SJSA1 (cell line): ENCODE results near the gene CD55. TPM values are rescaled to one million over a fixed set of nuclear protein-coding genes. Genes with fewer than 3 reads are reported as not detected.

Experiments
- DNase-seq, 2 experiments: peaks; one replicate each; pipeline ENCODE4 v3.0.0-alpha.2; 2015 to 2020; ENCODE audit warnings: low spot score in 2 of 2, low read depth in 1 of 2
- H3K27ac ChIP-seq: fragments of 250-450 bp; sonication (Bioruptor Pico); 2 replicates; pipeline ENCODE4 v1.5.1; 2020; ENCODE audit warnings: mild to moderate bottlenecking, moderate library complexity
- H3K27me3 ChIP-seq: fragments of 250-450 bp; sonication (Bioruptor Pico); replicated peaks from 2 replicates; pipeline ENCODE4 v1.5.1; 2020; ENCODE audit warnings: mild to moderate bottlenecking, moderate library complexity
- H3K36me3 ChIP-seq: fragments of 250-450 bp; sonication (Bioruptor Pico); 2 replicates; pipeline ENCODE4 v1.5.1; 2020; ENCODE audit warnings: mild to moderate bottlenecking
- H3K4me1 ChIP-seq: fragments of 250-450 bp; sonication (Bioruptor Pico); replicated peaks from 2 replicates; pipeline ENCODE4 v1.6.1; 2021; ENCODE audit warnings: mild to moderate bottlenecking
- H3K4me3 ChIP-seq: fragments of 250-450 bp; sonication (Bioruptor Pico); 2 replicates; pipeline ENCODE4 v1.5.1; 2020; ENCODE audit warnings: mild to moderate bottlenecking
- H3K9me3 ChIP-seq: fragments of 250-450 bp; sonication (Bioruptor Pico); replicated peaks from 2 replicates; pipeline ENCODE4 v1.5.1; 2020; ENCODE audit warnings: mild to moderate bottlenecking
- total RNA-seq: library from RNA; depleted of rRNA; stranded (reverse); fragments of >200 nt; shearing (Covaris generic); gene quantifications from 2 replicates; pipeline ENCODE4 v1.2.3, GENCODE V29; 2014

CD55 gene
- total RNA-seq, 1 experiment from 2014 or later: 48.7 TPM

GRCh38 chr1:207345644-207346477 is 24.4 kb downstream of the CD55 start:
- H3K36me3 ChIP-seq: peaks cover 15% of the 10 kb centered on the region; the same call in 1 of the 2 replicates
- no peak for DNase-seq
- H3K27me3 ChIP-seq: no peaks in the 10 kb centered on the region
- H3K4me1 ChIP-seq: peaks cover 7% of the 10 kb centered on the region; the same call in 1 of the 2 replicates
- no peak overlapping the region for H3K4me3 ChIP-seq
- H3K27ac ChIP-seq: no peak overlapping the region
- H3K9me3 ChIP-seq: no peaks in the 10 kb centered on the region

GRCh38 chr1:207346513-207346912 is 25.0 kb downstream of the CD55 start:
- Histone ChIP-seq H3K9me3 (no peaks in the 10 kb centered on the region), H3K27me3 (no peaks in the 10 kb centered on the region), H3K36me3 (peaks cover 15% of the 10 kb centered on the region; the same call in 1 of the 2 replicates), H3K27ac (no peak overlapping the region), H3K4me3 (no peak overlapping the region), H3K4me1 (peaks cover 7% of the 10 kb centered on the region; the same call in 1 of the 2 replicates)
- no peak for DNase-seq

DNA sequence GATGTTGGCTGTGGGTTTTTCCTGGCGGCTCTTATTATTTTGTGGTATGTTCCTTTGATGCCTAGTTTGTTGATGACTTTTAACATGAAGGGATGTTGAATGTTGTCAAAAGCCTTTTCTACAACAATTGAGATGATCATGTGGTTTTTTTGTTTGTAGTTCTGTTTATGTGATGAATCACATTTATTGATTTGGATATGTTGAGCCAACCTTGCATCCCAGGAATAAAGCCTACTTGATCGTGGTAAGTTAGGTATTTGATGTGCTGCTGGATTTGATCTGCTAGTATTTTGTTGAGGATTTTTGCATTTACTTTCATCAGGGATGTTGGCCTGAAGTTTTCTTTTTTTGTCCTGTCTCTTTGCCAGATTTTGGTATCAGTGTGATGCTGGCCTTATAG is 28.5 kb downstream of the CD55 start:
- H3K4me3 ChIP-seq: no peak overlapping the region

DNA sequence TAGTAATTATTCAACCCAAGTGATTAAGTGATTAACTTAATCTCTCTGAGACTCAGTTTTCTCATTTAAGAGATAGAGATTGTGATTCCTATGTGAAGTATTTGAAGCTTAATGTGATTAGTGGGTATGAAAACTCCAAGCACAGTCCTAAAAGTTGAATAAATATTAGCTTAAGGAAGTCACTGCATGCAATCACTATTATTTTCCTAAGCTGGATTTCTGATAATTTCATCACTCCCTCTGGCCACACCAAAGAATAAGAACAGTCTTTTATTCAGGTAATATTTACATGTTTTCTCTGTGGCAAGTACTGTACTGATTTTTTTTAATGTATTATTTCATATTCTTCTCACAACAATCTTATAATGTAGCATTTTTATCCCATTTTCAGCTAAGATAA is 31.1 kb downstream of the CD55 start:
- H3K4me1 ChIP-seq: no peaks in the 10 kb centered on the region
- no peak overlapping the region for H3K27ac ChIP-seq
- H3K4me3 ChIP-seq: no peak overlapping the region
- H3K36me3 ChIP-seq: peaks cover 13% of the 10 kb centered on the region; the same call in 1 of the 2 replicates
- no peaks in the 10 kb centered on the region for H3K9me3 ChIP-seq
- no peak for DNase-seq
- H3K27me3 ChIP-seq: no peaks in the 10 kb centered on the region

More for the DNA sequence above, 28.5 kb downstream of the CD55 start:
- H3K36me3 ChIP-seq: peaks cover 15% of the 10 kb centered on the region; the same call in 1 of the 2 replicates
- H3K27ac ChIP-seq: no peak overlapping the region
- H3K4me1 ChIP-seq: no peaks in the 10 kb centered on the region
- no peak for DNase-seq
- no peaks in the 10 kb centered on the region for H3K9me3 ChIP-seq
- no peaks in the 10 kb centered on the region for H3K27me3 ChIP-seq

- no peak overlapping the region for H3K4me3 ChIP-seq
- H3K27me3 ChIP-seq: no peaks in the 10 kb centered on the region
- no peak for DNase-seq
- peaks cover 2% of the 10 kb centered on the region; the same call in 1 of the 2 replicates for H3K36me3 ChIP-seq
- no peaks in the 10 kb centered on the region for H3K4me1 ChIP-seq
- H3K9me3 ChIP-seq: no peaks in the 10 kb centered on the region
- no peak overlapping the region for H3K27ac ChIP-seq
These were observed 33.6 kb downstream of the CD55 start for GRCh38 chr1:207355060-207355459.

GRCh38 chr1:207355513-207356295 is 34.2 kb downstream of the CD55 start:
- H3K9me3 ChIP-seq: no peaks in the 10 kb centered on the region
- no peak overlapping the region for H3K4me3 ChIP-seq
- no peaks in the 10 kb centered on the region for H3K4me1 ChIP-seq
- no peaks in the 10 kb centered on the region for H3K27me3 ChIP-seq
- no peak for DNase-seq
- H3K36me3 ChIP-seq: no peaks in the 10 kb centered on the region
- no peak overlapping the region for H3K27ac ChIP-seq

- Histone ChIP-seq H3K9me3 (no peaks in the 10 kb centered on the region), H3K36me3 (no peaks in the 10 kb centered on the region), H3K4me1 (peaks cover 8% of the 10 kb centered on the region), H3K27ac (no peak overlapping the region), H3K27me3 (no peaks in the 10 kb centered on the region), H3K4me3 (no peak overlapping the region)
- no peak for DNase-seq
These were observed 39.6 kb downstream of the CD55 start for GRCh38 chr1:207361029-207361428.

- Histone ChIP-seq H3K36me3 (no peaks in the 10 kb centered on the region), H3K27ac (no peak overlapping the region), H3K27me3 (no peaks in the 10 kb centered on the region), H3K9me3 (no peaks in the 10 kb centered on the region), H3K4me1 (peaks cover 8% of the 10 kb centered on the region), H3K4me3 (no peak overlapping the region)
- DNase-seq: no peak
These were observed 40.4 kb downstream of the CD55 start for GRCh38 chr1:207361889-207362288.

GRCh38 chr1:207362962-207363860 is 41.7 kb downstream of the CD55 start:
- no peak overlapping the region for H3K27ac ChIP-seq
- DNase-seq: no peak

DNA sequence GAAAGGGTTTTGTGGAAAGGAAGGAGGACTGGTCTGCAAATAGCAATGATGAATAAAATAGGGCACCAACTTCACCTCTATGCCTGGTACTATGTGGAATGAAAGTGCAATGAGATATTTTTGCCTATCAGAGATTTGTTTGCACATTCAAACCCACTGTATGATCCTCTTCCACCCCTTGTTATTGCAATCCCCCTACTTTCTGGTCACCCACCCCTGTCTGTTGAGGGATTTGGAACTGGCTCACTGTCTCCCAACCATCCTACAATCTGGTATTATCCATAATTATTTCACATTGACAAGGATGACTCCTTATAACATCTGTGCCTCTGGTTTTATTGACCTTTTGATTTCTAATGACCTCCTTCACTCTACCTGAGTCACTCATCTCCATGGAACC is 42.4 kb downstream of the CD55 start:
- H3K27ac ChIP-seq: no peak overlapping the region
- H3K4me3 ChIP-seq: no peak overlapping the region
- no peak for DNase-seq
- H3K4me1 ChIP-seq: peaks cover 8% of the 10 kb centered on the region
- H3K9me3 ChIP-seq: no peaks in the 10 kb centered on the region
- H3K27me3 ChIP-seq: no peaks in the 10 kb centered on the region
- no peaks in the 10 kb centered on the region for H3K36me3 ChIP-seq

More at GRCh38 chr1:207362962-207363860, 41.7 kb downstream of the CD55 start:
- Histone ChIP-seq H3K4me1 (peaks cover 8% of the 10 kb centered on the region), H3K27me3 (no peaks in the 10 kb centered on the region), H3K36me3 (no peaks in the 10 kb centered on the region), H3K4me3 (no peak overlapping the region), H3K9me3 (no peaks in the 10 kb centered on the region)

DNA sequence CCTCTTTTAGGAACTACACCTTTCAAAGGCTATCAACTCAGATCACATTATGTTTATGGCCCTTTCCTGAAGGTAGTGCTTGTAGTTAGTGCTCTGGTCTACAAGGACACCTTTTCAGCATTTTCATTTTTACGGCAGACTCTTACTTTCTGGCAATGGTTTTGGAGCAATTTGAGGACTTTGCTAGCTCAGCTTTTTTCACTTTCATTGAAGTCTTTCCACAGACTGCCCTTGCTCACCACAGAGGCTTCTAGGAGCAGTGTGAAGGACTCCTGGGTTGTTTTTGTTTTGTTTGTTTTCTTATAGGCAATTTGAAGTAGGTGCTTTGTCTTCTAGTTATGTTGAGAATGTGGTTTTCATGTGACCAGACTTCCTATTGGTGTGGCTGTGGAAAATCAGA is 43.1 kb downstream of the CD55 start:
- no peak for DNase-seq
- no peak overlapping the region for H3K4me3 ChIP-seq
- peaks cover 8% of the 10 kb centered on the region for H3K4me1 ChIP-seq
- H3K27me3 ChIP-seq: no peaks in the 10 kb centered on the region
- no peaks in the 10 kb centered on the region for H3K36me3 ChIP-seq
- H3K27ac ChIP-seq: no peak overlapping the region
- no peaks in the 10 kb centered on the region for H3K9me3 ChIP-seq

- Histone ChIP-seq H3K27me3 (no peaks in the 10 kb centered on the region), H3K36me3 (no peaks in the 10 kb centered on the region), H3K4me1 (peaks cover 8% of the 10 kb centered on the region), H3K4me3 (no peak overlapping the region), H3K27ac (no peak overlapping the region), H3K9me3 (no peaks in the 10 kb centered on the region)
- DNase-seq: no peak
These were observed 43.6 kb downstream of the CD55 start for GRCh38 chr1:207365063-207365462.

GRCh38 chr1:207366022-207366421 is 44.5 kb downstream of the CD55 start:
- no peak for DNase-seq
- peaks cover 8% of the 10 kb centered on the region for H3K4me1 ChIP-seq
- H3K27me3 ChIP-seq: no peaks in the 10 kb centered on the region
- no peak overlapping the region for H3K27ac ChIP-seq
- H3K4me3 ChIP-seq: no peak overlapping the region
- H3K9me3 ChIP-seq: no peaks in the 10 kb centered on the region
- no peaks in the 10 kb centered on the region for H3K36me3 ChIP-seq
